SU-DHL-6 (cell line): ENCODE data around the gene MBD3.

Experiments
- H2AFZ ChIP-seq: fragments of 200-600 bp; sonication (generic); 2 replicates; pipeline ENCODE4 v1.6.1; 2014; ENCODE audit warnings: low read depth, mild to moderate bottlenecking, moderate library complexity, mixed read lengths, antibody characterized with exemption, low read length; ENCODE audit not compliant: severe bottlenecking
- H3F3A ChIP-seq: fragments of 200-600 bp; shearing (Covaris generic); 2 replicates; pipeline ENCODE4 v1.6.0; 2016; ENCODE audit warnings: antibody characterized with exemption, mild to moderate bottlenecking; ENCODE audit not compliant: insufficient read depth
- H3K27ac ChIP-seq: fragments of 200-600 bp; sonication (generic); 2 replicates; pipeline ENCODE4 v1.5.1; 2016; ENCODE audit warnings: low read depth, mild to moderate bottlenecking, low read length, moderate library complexity, mixed read lengths
- H3K27me3 ChIP-seq: fragments of 200-600 bp; sonication (generic), shearing (Covaris generic); 2 replicates; pipeline ENCODE4 v1.6.0; 2014; ENCODE audit warnings: mild to moderate bottlenecking, low read length
- H3K36me3 ChIP-seq: fragments of 200-600 bp; sonication (generic); 2 replicates; pipeline ENCODE4 v1.6.1; 2014; ENCODE audit warnings: mild to moderate bottlenecking, low read length, mixed read lengths
- H3K4me2 ChIP-seq: fragments of 300-600, 200-600 bp; shearing (Covaris generic), sonication (generic); 2 replicates; pipeline ENCODE4 v1.6.0; 2014; ENCODE audit warnings: low read length, low read depth, mild to moderate bottlenecking; ENCODE audit not compliant: poor library complexity, severe bottlenecking
- H3K4me3 ChIP-seq: fragments of 200-600 bp; sonication (generic); 2 replicates; pipeline ENCODE4 v1.5.1; 2014; ENCODE audit warnings: antibody characterized with exemption, low read length, mild to moderate bottlenecking, mixed read lengths; ENCODE audit not compliant: insufficient read depth, poor library complexity, severe bottlenecking
- H3K79me2 ChIP-seq: fragments of 200-600 bp; sonication (generic); 2 replicates; pipeline ENCODE4 v1.6.1; 2014; ENCODE audit warnings: mild to moderate bottlenecking, low read length, moderate library complexity; ENCODE audit not compliant: insufficient read depth
- H3K9ac ChIP-seq: fragments of 200-600 bp; sonication (generic); 2 replicates; pipeline ENCODE4 v1.7.0; 2014; ENCODE audit warnings: mild to moderate bottlenecking, low read length
- H3K9me2 ChIP-seq: fragments of 200-600 bp; sonication (generic); replicated peaks from 2 replicates; pipeline ENCODE4 v1.6.1; 2014; ENCODE audit warnings: low read length; ENCODE audit not compliant: insufficient read depth
- H3K9me3 ChIP-seq: fragments of 200-600 bp; sonication (generic); 2 replicates; pipeline ENCODE4 v1.6.1; 2014; ENCODE audit warnings: low read length, mixed read lengths; ENCODE audit not compliant: insufficient read depth
- H4K20me1 ChIP-seq: fragments of 200-600 bp; sonication (generic); 2 replicates; pipeline ENCODE4 v1.6.1; 2014; ENCODE audit warnings: low read depth, mild to moderate bottlenecking, antibody characterized with exemption, low read length, moderate library complexity, mixed read lengths
- EZH2phosphoT487 ChIP-seq: fragments of 200-600 bp; sonication (generic), shearing (Covaris generic); conservative IDR thresholded peaks from 2 replicates; pipeline ENCODE4 v1.6.1; 2018; ENCODE audit warnings: mild to moderate bottlenecking, antibody characterized with exemption, low read length, moderate library complexity, mixed read lengths
- TF ChIP-seq, protein P1 (sequence below): fragments of 200-600 bp; sonication (generic); IDR thresholded peaks from one replicate; pipeline ENCODE4 v1.5.1; 2017; ENCODE audit warnings: antibody characterized with exemption, mild to moderate bottlenecking, low read length, moderate library complexity; ENCODE audit not compliant: insufficient read depth, poor library complexity, severe bottlenecking

Gene MBD3

DNA sequence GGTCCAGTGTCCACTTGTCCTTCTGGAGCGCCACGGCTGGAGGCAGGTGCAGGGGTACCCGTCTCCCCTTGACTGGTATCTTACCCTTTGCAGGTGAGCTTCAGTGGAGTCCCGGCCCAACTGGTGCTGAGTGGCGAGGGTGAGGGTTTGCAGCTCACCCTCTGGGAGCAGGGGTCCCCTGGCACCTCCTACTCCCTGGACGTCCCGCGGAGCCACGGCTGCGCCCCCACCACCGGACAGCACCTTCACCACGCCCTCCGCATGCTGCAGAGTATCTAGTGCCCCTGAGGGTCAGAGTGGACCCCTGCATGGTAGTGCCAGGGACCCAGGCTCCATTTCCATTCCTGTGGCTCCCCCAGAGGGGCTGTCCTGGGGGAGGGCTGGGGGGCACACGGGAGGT is 57.7 kb downstream of the MBD3 start:
- no peak overlapping the region for H3K9ac ChIP-seq
- H3K9me2 ChIP-seq: no peaks in the 10 kb centered on the region
- H3K27me3 ChIP-seq: no peaks in the 10 kb centered on the region
- no peaks in the 10 kb centered on the region for H3K36me3 ChIP-seq
- no peaks in the 10 kb centered on the region for H3K9me3 ChIP-seq
- no peaks in the 10 kb centered on the region for H3F3A ChIP-seq
- H3K4me3 ChIP-seq: no peak overlapping the region
- TF ChIP-seq EZH2phosphoT487: no peak
- TF ChIP-seq, protein P1, sequence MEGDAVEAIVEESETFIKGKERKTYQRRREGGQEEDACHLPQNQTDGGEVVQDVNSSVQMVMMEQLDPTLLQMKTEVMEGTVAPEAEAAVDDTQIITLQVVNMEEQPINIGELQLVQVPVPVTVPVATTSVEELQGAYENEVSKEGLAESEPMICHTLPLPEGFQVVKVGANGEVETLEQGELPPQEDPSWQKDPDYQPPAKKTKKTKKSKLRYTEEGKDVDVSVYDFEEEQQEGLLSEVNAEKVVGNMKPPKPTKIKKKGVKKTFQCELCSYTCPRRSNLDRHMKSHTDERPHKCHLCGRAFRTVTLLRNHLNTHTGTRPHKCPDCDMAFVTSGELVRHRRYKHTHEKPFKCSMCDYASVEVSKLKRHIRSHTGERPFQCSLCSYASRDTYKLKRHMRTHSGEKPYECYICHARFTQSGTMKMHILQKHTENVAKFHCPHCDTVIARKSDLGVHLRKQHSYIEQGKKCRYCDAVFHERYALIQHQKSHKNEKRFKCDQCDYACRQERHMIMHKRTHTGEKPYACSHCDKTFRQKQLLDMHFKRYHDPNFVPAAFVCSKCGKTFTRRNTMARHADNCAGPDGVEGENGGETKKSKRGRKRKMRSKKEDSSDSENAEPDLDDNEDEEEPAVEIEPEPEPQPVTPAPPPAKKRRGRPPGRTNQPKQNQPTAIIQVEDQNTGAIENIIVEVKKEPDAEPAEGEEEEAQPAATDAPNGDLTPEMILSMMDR: no peak
- no peak overlapping the region for H2AFZ ChIP-seq
- H3K79me2 ChIP-seq: no peaks in the 10 kb centered on the region
- no peaks in the 10 kb centered on the region for H4K20me1 ChIP-seq
- no peak overlapping the region for H3K4me2 ChIP-seq
- no peak overlapping the region for H3K27ac ChIP-seq

DNA sequence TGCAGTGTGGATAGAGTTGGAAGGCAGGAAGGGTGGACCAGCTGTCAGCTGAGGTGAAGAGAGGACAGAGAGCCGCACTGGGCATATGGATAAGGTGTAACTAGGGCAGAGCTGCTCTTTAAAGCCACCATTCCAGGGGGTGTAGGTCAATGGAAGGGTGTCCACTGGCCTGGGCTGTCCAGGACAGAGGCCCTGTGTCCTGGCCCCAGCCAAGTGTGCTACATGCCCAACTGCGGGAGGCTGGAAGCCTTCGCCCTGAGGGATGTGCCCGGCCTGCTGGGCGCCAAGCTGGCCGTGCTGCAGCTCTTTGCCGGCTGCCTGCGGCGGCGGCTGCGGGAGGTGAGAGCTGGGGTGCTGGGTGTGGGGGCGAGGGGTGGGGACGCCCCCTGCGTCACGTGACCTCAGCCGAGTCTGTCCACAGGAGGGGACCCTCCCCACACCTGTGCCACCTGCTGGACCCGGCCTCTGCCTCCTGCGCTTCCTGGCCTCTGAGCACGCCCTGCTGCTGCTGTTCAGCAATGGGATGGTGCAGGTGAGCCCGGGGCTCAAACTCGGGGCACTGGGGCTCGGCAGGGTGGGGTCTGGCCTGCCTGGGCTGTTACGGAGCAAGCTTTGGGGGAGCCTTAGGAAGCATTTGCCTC is 59.0 kb downstream of the MBD3 start:
- Histone ChIP-seq H3K4me2 (no peak overlapping the region), H4K20me1 (no peaks in the 10 kb centered on the region), H3K79me2 (no peaks in the 10 kb centered on the region), H3K27ac (no peak overlapping the region), H3K9me2 (no peaks in the 10 kb centered on the region), H2AFZ (no peak overlapping the region), H3K4me3 (no peak overlapping the region), H3K36me3 (no peaks in the 10 kb centered on the region), H3K9ac (no peak overlapping the region), H3F3A (no peaks in the 10 kb centered on the region), H3K27me3 (no peaks in the 10 kb centered on the region), H3K9me3 (no peaks in the 10 kb centered on the region)
- no peak for TF ChIP-seq EZH2phosphoT487
- TF ChIP-seq, protein P1: no peak

DNA sequence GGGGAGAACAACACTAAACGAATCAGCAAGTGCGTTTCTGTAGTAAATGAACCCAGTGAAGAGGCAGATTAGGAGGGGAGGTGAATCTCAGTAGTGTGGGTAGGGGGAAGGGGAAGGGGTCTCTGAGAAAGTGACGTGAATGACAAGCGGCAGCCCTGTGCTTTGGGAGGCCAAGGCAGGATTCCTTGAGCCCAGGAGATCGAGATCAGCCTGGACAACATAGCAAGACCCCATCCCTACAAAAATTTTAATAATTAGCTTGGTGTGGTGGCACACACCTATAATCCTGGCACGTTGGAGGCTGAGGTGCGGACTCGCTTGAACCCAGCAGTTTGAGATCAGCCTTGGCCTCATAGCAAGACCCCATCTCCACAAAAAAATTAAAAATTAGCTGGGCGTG is 60.7 kb downstream of the MBD3 start:
- no peaks in the 10 kb centered on the region for H3K27me3 ChIP-seq
- H3K4me2 ChIP-seq: no peak overlapping the region
- no peaks in the 10 kb centered on the region for H3K36me3 ChIP-seq
- no peaks in the 10 kb centered on the region for H3K79me2 ChIP-seq
- no peak overlapping the region for H3K27ac ChIP-seq
- H3K9me3 ChIP-seq: no peaks in the 10 kb centered on the region
- no peak overlapping the region for H3K9ac ChIP-seq
- H3F3A ChIP-seq: no peaks in the 10 kb centered on the region
- no peaks in the 10 kb centered on the region for H4K20me1 ChIP-seq
- no peak overlapping the region for H2AFZ ChIP-seq
- TF ChIP-seq, protein P1: no peak
- TF ChIP-seq EZH2phosphoT487: no peak
- H3K9me2 ChIP-seq: no peaks in the 10 kb centered on the region
- H3K4me3 ChIP-seq: no peak overlapping the region
